GM12892 (cell line): ENCODE results near the gene RAB14.

Experiments
- POLR2A ChIP-seq: IDR thresholded peaks from 2 replicates; pipeline ENCODE4 v1.6.1; 2011; ENCODE audit warnings: low read depth, low read length, control low read depth
- TAF1 ChIP-seq: IDR thresholded peaks from 2 replicates; pipeline ENCODE4 v1.6.1; 2011; ENCODE audit warnings: low read depth, mild to moderate bottlenecking, control low read depth, low read length, borderline replicate concordance

GRCh38 chr9:121234832-121235161, 33.1 kb upstream of the RAB14 start:
- no peak for TF ChIP-seq POLR2A
- TF ChIP-seq TAF1, result no peak
